Mucosa of rectum (tissue), 2 donors: ENCODE results near the gene NHERF2.

ENCODE experiments used
- H3K27ac ChIP-seq, 2 donors: one replicate each; pipeline ENCODE4 v1.7.0; 2013; ENCODE audit warnings: inconsistent platforms in 2 of 2, low read depth in 2 of 2, low read length in 2 of 2
- H3K27me3 ChIP-seq, 2 donors: one replicate each; pipeline ENCODE4 v1.7.0; 2013; ENCODE audit warnings: low read length in 2 of 2; ENCODE audit not compliant: control insufficient read depth in 2 of 2, insufficient read depth in 2 of 2
- H3K36me3 ChIP-seq, 2 donors: one replicate each; pipeline ENCODE4 v1.7.0; 2013; ENCODE audit warnings: low read length in 2 of 2; ENCODE audit not compliant: control insufficient read depth in 2 of 2, insufficient read depth in 2 of 2
- H3K4me1 ChIP-seq, 2 donors: one replicate each; pipeline ENCODE4 v1.7.0; 2013; ENCODE audit warnings: low read length in 2 of 2, mild to moderate bottlenecking in 1 of 2; ENCODE audit not compliant: control insufficient read depth in 2 of 2, insufficient read depth in 2 of 2
- H3K4me3 ChIP-seq, 2 donors: one replicate each; pipeline ENCODE4 v1.7.0; 2013; ENCODE audit warnings: low read length in 2 of 2
- H3K9ac ChIP-seq, 2 donors: one replicate each; pipeline ENCODE4 v1.7.0; 2013; ENCODE audit warnings: low read length in 2 of 2, low read depth in 1 of 2, mild to moderate bottlenecking in 1 of 2
- H3K9me3 ChIP-seq, 2 donors: one replicate each; pipeline ENCODE4 v1.7.0; 2013; ENCODE audit warnings: low read length in 2 of 2; ENCODE audit not compliant: control insufficient read depth in 2 of 2
- donor health status: healthy.
- donor health status: Normal muscosa, but diverticular disease.

The NHERF2 gene

DNA sequence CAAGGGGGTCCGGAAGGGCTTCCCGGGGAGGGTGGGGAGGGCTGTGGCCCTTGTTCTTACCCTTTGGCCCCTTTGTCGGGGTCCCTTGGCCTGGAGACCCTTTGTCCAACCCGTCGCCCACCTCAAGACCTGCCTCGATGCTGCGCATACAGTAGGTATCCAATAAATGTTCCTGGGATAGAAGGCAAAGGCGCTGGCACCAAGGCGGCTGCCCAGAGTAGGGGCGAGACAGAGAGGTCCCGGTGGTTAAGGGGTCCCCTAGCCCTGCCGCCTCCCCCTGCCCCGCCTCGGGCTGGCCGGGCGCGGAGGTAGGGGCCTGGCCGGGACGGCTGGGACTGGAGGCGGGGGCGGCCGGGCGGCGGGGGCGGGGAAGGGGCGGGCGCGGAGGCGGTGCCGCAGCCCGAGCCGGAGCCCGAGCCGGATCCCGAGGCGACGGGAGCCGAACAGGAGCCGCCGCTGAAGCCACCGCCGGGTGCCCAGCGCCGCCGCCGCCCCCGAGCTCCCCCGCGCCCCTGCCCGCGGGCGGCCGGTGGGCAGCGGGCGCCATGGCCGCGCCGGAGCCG, at the start of gene NHERF2:
NHERF2 (plus strand) TSS at position 442 of the 563 bp plus-strand sequence; CDS start at position 546, 104 bp downstream.
- Histone ChIP-seq H3K4me3 (peak within 1 kb of the TSS; percentile 80 to 81), H3K27me3 (no peaks in the 10 kb centered on the region), H3K27ac (peak within 1 kb of the TSS; percentile 21 to 56), H3K4me1 (peaks cover 17 to 27% of the 10 kb centered on the region in 2 donors), H3K9ac (peak within 1 kb of the TSS; percentile 56 to 68), H3K36me3 (peaks cover 2 to 4% of the 10 kb centered on the region in 2 donors), H3K9me3 (no peaks in the 10 kb centered on the region)

DNA sequence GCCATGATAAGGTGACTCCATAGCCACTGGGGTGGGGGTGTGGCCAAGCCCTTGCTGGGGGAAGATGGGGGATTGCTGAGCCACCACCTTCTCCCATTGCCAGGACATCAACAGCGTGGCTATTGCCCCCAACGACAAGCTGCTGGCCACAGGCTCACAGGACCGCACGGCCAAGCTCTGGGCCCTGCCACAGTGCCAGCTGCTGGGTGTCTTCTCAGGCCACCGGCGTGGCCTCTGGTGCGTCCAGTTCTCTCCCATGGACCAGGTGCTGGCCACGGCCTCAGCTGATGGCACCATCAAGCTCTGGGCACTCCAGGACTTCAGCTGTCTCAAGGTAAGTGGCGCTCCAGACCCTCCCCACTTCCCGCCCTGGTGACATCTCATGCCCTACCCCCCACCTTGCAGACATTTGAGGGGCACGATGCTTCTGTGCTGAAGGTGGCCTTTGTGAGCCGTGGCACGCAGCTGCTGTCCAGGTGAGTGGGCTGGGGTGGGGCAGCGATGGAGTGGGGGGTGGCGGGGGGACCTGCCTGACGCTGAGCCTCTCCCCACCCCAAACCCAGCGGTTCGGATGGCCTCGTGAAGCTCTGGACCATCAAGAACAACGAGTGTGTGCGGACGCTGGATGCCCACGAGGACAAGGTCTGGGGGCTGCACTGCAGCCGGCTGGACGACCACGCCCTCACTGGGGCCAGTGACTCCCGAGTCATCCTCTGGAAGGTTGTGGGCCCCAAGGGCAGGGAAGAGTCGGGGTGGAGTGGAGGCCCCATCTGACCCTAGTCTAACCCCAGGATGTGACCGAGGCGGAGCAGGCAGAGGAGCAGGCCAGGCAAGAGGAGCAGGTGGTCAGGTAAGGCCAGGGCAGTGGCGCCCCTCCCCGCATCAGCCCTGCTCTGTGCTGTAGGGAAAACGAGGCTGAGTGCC, 49.5 kb upstream of the NHERF2 start:
- no peak overlapping the region for H3K27ac ChIP-seq
- H3K27me3 ChIP-seq = peaks cover 0 to 14% of the 10 kb centered on the region in 2 donors
- no peaks in the 10 kb centered on the region for H3K9me3 ChIP-seq
- no peak overlapping the region for H3K4me3 ChIP-seq
- peaks cover 32 to 42% of the 10 kb centered on the region in 2 donors for H3K4me1 ChIP-seq
- peaks cover 37 to 38% of the 10 kb centered on the region in 2 donors for H3K36me3 ChIP-seq
- no peak overlapping the region for H3K9ac ChIP-seq

- H3K4me3 ChIP-seq = no peak overlapping the region
- no peak overlapping the region for H3K27ac ChIP-seq
- peaks cover 32 to 43% of the 10 kb centered on the region in 2 donors for H3K4me1 ChIP-seq
- peaks cover 37 to 38% of the 10 kb centered on the region in 2 donors for H3K36me3 ChIP-seq
- H3K9me3 ChIP-seq = no peaks in the 10 kb centered on the region
- no peak overlapping the region for H3K9ac ChIP-seq
- H3K27me3 ChIP-seq = peaks cover 0 to 14% of the 10 kb centered on the region in 2 donors
Measured at GRCh38 chr16:1977875-1978268, 48.8 kb upstream of the NHERF2 start.

DNA sequence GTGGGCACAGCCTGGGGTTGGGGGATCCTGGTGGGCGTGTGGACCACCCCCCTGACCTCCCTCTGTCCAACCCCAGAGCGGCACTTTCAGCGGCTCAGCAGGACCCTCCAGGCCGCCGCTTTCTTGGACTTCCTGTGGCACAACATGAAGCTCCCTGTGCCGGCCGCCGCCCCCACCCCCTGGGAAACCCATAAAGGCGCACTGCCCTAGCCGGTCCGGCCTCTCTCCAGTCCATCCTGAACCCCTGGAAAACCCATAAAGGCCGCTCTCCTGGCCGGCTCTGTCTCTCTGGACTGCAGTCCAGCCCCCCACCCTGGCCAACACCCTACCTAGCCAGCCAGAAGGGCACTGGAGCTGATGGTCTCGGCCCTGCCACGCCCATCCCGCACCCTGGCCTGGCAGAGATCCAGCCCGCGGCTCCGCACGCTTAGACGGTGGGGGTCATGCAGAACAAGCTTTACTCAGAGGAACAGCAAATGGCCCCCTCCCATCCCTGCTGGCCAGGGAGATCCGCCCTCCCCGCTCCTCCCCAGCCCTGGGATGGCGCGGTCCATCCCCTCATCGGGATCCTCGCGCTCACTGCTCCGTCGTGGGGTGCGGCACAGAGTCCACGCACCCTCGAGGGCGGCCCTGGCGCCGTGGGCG, 48.1 kb upstream of the NHERF2 start:
- Histone ChIP-seq H3K4me3 (peak overlapping the region; percentile 54 to 61), H3K4me1 (peaks cover 39 to 49% of the 10 kb centered on the region in 2 donors), H3K36me3 (peaks cover 37 to 38% of the 10 kb centered on the region in 2 donors), H3K27ac (peak overlapping the region; percentile 96 to 98), H3K9ac (peak overlapping the region; percentile 47 to 86), H3K27me3 (peaks cover 0 to 14% of the 10 kb centered on the region in 2 donors), H3K9me3 (no peaks in the 10 kb centered on the region)

GRCh38 chr16:1979271-1980029, 47.3 kb upstream of the NHERF2 start:
- Histone ChIP-seq H3K9me3 (no peaks in the 10 kb centered on the region), H3K36me3 (peaks cover 35 to 36% of the 10 kb centered on the region in 2 donors), H3K27ac (peak overlapping the region; percentile 96 to 98), H3K4me3 (peak overlapping the region; percentile 57 to 61), H3K27me3 (peaks cover 0 to 14% of the 10 kb centered on the region in 2 donors), H3K4me1 (peaks cover 40 to 50% of the 10 kb centered on the region in 2 donors), H3K9ac (peak overlapping the region; percentile 70 to 86)

GRCh38 chr16:1980030-1980769, 46.5 kb upstream of the NHERF2 start:
- Histone ChIP-seq H3K4me1 (peaks cover 46 to 56% of the 10 kb centered on the region in 2 donors), H3K9ac (peak overlapping the region; percentile 70 to 86), H3K4me3 (peak overlapping the region; percentile 57 to 61), H3K9me3 (no peaks in the 10 kb centered on the region), H3K27me3 (peaks cover 0 to 14% of the 10 kb centered on the region in 2 donors), H3K36me3 (peaks cover 28 to 29% of the 10 kb centered on the region in 2 donors), H3K27ac (peak overlapping the region; percentile 96 to 98)

DNA sequence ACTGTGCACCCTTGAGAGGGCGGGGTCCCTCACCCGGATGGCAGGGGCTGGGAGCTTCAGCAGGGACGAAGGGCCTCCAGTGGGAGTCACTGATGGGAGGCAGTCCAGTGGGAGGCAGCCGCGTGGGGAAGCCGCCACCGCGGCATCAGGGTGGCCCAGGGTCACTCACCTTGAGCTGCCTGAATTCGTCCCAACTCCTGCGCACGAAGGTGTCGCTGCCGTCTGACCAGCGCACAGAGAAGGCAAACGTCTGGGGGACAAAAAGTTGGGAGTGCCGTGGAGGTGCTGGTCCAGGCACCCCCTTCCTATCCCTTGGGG, 46.0 kb upstream of the NHERF2 start:
- no peaks in the 10 kb centered on the region for H3K9me3 ChIP-seq
- peak overlapping the region; percentile 57 to 61 for H3K4me3 ChIP-seq
- peaks cover 51 to 61% of the 10 kb centered on the region in 2 donors for H3K4me1 ChIP-seq
- peak overlapping the region; percentile 96 to 98 for H3K27ac ChIP-seq
- H3K36me3 ChIP-seq = peaks cover 24% of the 10 kb centered on the region in 2 donors
- peaks cover 0 to 14% of the 10 kb centered on the region in 2 donors for H3K27me3 ChIP-seq
- peak overlapping the region; percentile 66 to 86 for H3K9ac ChIP-seq

DNA sequence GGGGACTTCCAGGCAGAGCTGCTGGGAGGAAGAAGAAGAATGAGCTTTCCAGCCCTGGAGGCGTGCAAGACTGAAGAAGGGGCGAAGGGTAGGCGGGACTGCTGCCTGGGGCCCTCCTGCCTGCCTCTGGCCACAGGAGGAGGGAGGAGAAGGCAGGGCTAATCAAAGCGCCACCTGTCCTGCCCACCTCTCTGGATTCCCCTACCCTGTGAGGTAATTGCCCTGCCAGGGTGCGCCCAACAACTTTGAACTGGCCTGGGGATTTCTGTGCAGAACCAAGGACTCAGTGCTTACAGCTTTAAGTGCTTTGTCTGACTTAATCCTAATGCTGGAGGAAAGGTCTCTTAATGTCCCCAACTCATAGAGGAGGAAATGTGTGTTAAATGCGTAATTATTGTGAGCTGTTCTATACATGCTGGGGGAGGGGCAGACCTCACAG, 45.3 kb upstream of the NHERF2 start, which contains the start of gene NOXO1:
NOXO1 (minus strand) TSS at position 72 of the 439 bp plus-strand sequence. CDS start 290 bp downstream, outside the sequence.
- H3K9ac ChIP-seq = peak within 1 kb of the TSS; percentile 66 to 86
- no peaks in the 10 kb centered on the region for H3K9me3 ChIP-seq
- H3K4me3 ChIP-seq = peak within 1 kb of the TSS; percentile 57 to 61
- H3K27ac ChIP-seq = peak within 1 kb of the TSS; percentile 96 to 98
- peaks cover 58 to 68% of the 10 kb centered on the region in 2 donors for H3K4me1 ChIP-seq
- H3K27me3 ChIP-seq = peaks cover 0 to 14% of the 10 kb centered on the region in 2 donors
- H3K36me3 ChIP-seq = peaks cover 24% of the 10 kb centered on the region in 2 donors

GRCh38 chr16:1982013-1982433, 44.7 kb upstream of the NHERF2 start:
- H3K27ac ChIP-seq = peak overlapping the region; percentile 96 to 98
- no peaks in the 10 kb centered on the region for H3K9me3 ChIP-seq
- H3K9ac ChIP-seq = peak overlapping the region; percentile 15 to 86
- H3K4me1 ChIP-seq = peaks cover 58 to 72% of the 10 kb centered on the region in 2 donors
- peaks cover 0 to 14% of the 10 kb centered on the region in 2 donors for H3K27me3 ChIP-seq
- peaks cover 24% of the 10 kb centered on the region in 2 donors for H3K36me3 ChIP-seq
- peak overlapping the region; percentile 29 to 57 for H3K4me3 ChIP-seq
